ENCODE results near the gene RIC3. TPM values are rescaled to one million over a fixed set of nuclear protein-coding genes. Genes with fewer than 3 reads are reported as not detected.
"Not testable (repeated sequence)": the region's sequence is repeated elsewhere in the genome, so short reads cannot be mapped to it uniquely, and the experiment has no call there.

RIC3 gene
- polyA plus RNA-seq, 12 donors, result 0.12 to 14.9 (median 0.47) TPM; not detected in 2

DNA sequence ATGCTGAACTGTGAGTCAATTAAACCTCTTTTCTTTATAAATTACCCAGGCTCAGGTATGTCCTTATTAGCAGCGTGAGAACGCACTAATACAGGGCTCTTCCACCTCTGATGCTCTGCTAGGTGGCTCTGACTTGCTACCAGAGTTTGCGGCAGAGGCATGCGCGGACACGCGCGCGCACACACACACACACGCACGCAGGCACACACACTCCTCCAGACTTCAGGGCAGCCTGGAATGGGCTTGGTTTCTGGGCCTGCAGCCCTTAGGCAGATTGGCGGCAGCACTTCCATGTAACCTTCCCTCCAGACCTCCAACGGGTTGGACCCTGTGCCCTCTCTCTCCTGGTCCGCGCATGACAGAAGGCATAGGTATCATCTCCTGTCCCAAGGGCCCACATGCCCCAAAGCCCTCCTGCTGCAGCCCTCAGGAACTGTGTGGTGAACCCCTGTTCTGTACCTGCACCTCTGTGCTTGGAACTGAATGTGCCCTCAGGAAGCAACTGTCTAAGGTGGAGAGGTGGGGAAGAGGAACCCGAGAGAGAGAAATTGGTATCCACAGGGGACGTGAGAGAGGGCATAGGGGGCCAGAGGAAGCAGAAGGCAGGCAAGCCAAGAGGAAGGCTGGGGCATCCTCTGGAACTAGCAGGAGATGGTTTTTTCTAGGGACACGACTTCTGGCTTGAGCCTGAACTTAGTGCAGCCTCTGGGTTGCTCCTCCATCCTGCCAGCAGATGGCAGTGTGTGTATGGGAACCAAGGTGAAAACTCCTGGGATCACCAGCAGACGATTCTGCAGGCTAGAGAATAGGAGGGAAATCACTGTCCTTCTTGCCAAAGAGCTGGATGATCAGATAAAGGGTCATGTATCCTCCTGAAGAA lies 23.4 kb upstream of the RIC3 start:
- peak; percentile 63 for DNase-seq

DNA sequence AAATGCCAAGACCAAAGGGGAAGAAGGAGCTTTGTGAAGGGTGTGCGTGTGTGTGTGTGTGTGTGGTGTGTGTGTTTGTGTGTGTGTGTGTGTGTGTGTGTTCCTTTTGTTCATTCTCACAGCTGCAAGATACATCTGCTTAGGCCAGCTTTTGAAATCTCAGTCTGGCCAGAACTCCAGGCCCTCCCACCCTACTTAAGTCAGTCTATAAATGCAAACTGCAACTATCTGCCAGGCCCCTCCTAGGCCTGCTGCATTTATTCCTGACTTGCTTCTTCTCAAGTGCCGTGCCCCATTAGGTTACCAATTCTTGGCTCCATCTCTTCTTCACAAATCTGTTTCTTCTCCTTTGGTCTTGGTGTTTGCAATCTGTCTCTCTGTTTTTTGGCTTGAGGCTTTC lies 21.6 kb upstream of the RIC3 start:
- DNase-seq, result no peak

DNA sequence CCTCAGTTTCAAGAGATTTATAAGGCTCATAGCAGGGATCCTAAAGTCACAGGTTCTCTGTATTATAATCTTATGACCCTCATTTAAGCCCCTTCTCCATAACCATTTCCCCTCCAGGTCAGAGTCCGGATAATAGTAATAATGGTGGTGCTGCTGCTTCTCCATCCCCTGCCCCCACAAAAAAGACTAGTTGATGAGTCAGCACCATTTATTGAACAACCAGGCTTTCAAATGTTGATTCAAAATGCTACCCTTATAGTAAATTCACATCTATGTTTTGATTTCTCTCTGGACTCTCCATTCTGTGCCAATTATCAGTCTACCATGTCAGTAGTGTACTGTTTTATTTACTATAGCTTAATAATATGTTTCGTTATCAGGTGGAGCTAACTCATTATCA lies 17.6 kb upstream of the RIC3 start:
- no peak for DNase-seq

DNA sequence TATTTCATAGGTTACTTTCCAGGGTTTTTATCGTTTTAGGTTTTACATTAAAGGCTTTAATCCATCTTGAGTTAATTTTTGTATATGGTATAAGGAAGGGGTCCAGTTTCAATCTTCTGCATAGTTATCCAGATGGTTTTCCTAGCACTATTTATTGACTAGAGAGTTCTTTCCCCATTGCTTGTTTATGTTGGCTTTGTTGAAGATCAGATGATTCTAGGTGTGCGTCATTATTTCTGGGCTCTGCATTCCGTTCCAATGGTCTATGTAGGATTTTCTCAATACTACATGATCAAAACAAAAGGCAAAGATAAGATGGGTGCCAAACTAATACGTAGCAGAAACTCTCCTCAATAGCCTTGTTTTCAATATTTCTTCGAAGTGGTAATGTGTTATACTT lies 14.3 kb upstream of the RIC3 start:
- no peak for DNase-seq

DNA sequence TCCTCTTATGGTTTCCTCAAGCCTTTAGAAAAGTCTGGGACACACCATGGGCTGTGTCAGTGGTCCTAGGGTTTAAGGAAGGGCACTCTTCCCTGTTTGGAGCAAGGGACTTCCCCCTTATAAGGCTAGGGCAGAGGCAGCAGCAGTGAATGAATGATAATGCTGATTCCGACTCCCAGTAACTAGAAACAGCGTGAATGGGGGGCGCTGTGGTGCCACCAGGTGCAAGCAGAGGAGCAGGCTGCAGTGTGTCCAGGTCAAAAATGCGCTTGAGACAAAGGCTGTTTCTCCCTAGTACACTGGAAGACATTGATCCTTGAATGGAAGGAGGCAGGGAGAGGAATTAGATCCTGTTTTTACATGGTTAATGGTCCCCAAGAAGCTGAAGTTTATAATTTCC lies 11.6 kb upstream of the RIC3 start:
- no peak for DNase-seq

DNA sequence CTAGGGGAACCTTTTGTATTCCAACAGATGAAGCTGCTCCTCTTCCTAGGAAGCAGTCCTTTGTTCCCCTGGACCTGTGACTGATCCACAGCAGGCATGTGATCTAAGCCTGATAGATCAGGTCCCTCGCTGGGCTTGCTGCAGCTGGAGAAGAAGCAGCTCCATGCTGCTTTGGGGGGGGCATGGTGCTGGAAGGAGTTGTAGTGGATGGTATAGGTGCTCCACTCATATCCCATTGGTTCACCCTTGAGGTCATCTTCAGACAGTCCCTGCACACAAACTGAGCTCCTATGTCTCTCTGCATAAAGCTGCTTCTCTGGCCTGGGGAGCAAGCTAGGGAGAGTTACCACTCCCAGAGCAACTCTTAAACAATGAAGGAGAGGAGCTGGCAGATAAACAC lies 9.5 kb upstream of the RIC3 start:
- no peak for DNase-seq

DNA sequence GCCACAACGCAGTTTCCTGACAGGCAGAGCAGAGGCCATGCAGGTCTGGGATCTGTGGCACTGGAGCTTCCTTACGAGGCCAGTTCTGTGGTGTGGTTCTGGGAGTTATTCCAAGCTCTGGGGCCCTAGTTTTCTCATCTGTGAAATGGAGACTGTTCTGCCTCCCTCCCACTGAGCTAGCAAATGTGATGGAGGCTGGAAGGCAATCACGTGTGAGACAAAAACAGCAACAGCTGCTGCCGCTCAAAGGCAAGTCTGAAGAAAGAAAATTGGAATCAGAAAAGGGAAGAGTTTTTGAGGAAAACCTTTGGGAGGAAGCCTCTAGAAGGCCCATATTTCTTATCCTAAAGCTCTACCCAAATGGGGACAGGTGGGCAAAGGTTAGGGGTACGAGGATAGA lies 8.3 kb upstream of the RIC3 start:
- DNase-seq, result no peak

DNA sequence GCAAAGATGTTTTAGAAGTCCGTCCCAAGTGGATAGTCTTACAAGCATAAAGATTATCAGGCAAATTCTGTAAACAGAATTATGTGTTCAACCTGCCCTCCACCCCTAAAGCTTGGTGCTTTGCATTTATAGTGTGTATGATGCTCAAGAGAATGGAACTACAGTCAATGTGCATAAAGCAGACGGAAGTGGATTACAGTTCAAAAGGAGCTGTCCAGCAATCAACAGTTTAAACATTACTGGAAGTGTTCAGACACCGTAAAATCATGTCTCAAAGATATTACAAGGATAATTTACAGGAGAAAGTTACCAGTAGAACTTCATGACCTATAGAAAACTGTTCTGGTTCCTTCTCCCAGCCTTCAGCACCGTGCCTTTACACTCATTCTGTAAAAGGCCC lies 1.0 kb downstream of the RIC3 start:
- no peak for DNase-seq

DNA sequence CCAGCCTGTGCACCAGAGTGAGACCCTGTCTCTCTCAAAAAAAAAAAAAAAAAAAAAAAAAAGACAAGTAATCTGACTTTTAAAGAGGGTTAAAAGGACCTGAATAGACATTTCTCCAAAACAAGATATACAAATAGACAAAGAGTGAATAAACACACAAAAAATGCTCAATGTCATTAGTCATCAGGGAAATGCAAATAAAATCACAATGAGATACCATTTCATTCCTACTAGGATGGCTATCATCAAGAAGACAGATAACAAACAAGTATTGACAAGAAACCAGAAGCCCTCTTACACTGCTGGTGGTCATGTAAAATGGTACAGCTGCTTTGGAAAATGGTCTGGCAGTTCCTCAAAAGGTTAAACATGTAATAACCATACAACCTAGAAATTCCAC lies 4.1 kb downstream of the RIC3 start:
- no peak for DNase-seq

DNA sequence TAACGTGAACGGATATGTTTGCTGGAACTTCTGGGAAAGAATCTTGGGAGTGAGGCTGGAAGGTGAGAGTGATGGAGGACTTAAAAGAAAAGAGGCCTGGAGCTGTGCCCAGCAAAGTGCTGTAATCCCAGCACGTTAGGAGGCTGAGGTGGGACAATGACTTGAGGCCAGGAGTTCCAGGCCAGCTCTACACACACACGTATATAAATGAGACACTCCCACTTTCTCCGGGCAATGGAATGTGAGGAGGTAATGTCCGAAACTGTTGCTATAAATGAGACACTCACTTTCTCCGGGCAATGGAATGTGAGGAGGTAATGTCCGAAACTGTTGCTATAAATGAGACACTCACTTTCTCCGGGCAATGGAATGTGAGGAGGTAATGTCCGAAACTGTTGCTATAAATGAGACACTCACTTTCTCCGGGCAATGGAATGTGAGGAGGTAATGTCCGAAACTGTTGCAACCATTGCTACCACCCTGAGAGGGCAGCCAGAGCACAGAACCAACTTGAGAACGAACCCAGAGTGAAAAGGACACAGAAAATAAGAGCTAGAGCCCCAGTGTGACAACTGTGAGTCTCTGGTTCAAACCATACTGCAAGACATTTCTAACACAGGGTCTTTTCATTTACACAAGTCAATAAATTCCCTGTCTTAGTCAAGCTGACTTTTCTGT lies 7.1 kb downstream of the RIC3 start:
- DNase-seq, result not testable (repeated sequence)

DNA sequence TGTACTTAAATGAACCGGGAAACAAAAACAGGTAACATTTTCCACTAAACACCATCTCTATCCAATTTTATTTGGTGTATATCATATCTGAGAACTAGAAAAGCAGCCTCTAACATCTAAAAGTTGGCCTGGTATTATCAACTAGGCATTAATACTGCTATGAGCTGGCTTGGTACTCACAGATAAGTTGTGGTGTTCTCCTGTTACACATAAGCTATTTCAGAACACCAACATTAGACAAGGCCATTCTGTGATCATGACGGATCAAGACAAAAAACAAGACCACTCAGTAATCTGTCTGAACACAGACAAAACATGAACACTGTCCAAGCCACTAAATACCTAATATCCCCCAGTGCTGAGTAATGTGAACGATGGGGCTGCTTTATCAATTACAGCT lies 11.9 kb downstream of the RIC3 start:
- DNase-seq, result no peak

DNA sequence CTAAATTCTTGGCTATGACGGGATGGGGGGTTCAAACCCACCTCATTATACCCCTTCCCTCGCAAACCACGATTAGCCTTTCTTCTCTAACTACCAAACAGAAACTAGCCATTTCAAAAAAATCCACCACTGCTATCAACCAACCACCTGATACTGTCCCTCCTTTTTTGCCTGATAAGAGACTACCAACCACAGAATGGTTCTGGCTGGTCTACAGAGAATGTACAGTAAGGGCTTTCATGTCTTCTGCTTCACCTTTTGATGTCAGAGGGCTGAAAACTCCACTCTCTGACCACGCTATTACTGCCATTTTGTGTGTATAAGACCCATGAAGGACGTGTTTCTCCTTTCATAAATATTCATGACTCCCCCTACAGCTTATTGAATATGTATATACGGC lies 19.1 kb downstream of the RIC3 start:
- no peak for DNase-seq

DNA sequence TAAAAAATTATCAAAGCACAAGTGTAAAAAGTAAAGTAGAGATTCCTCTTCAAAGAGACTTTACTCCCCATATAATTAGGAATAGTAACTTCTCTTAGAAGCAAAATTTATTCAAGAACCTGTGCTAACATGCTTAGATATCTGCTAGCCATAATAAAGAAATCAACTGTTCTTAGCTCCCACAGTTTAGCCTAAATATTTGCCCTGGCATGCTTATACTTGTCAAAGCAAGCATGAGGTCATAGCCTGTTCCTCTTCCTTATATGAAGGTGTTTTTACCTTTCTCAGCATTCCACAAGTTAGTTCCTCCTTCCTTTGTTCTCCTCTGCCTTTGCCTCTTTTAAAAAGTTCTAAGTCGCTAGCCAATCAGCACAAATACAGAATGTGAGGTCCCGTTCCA lies 30.3 kb downstream of the RIC3 start:
- DNase-seq, result no peak

DNA sequence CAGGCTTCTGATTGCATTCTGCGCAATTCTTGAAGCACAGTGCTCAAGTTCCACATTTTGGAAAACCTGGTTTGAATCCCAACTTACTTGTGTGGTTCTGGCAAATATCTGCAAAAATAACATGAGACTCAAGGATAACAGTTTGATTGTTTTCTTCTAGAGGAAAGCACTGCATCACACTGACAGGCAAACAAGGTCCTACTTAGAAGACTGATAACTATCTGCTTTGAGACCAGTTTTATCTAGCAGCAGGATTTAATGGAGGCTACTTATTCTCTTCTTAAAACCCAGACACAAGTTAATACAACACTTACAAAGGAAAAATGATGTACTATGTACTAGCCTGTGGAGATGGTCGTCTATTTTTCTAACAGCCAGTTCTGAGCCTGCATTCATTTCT lies 41.4 kb downstream of the RIC3 start:
- DNase-seq, result no peak

DNA sequence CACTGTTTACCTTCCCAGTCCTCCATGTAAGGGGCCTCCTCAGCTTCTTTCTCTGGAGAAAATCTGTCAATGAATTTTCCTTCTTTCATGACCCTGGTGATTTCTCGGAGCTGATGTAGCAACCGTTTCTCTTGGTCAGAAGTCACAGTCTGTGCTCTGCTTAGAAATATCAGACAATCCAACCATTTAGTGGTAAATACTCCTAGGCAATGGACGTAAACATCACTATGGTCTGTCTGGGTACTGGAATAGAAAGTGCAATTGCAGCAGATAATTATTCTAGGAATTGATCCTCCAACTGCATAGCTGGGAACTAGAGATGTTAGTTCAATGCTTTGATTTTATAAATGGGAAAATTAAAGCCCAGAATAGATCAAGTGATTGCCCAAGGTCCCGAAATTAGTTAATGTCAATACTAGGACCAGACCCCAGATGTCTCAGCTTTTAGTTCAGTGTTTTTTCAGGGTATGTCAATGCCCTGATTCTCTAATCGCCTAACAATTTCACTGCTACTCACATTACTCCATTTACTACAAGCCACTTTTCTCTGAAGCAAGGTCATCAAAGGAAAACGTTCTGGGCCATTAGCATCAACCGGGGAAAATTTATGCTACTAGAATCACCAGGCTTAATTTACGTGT lies 42.1 kb downstream of the RIC3 start:
- no peak for DNase-seq

DNA sequence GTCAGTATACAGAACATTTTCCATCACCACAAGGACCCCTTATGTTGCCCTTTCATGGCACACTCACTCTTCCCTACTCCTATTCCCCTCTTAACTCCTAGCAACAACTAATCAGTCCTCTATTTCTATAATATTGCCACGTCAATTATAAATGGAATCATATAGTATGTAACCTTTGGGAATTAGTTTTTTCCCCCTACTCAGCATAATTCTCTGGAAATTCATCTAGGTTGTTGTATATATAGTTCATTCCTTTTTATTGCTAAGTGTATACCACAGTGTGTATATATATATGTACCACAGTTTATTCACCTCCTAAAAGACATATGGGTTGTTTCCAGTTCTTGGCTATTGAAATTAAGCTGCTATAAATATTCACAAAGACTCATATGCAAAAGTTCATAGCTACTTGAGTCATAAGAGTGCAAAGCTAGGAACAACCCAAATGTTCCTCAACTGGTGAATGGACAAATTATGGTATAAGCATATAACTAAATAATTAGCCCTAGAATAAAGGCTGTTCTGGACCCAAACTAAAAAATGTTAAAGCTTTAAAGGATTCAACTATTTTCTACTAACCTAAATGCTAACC lies 46.6 kb downstream of the RIC3 start:
- no peak for DNase-seq

DNA sequence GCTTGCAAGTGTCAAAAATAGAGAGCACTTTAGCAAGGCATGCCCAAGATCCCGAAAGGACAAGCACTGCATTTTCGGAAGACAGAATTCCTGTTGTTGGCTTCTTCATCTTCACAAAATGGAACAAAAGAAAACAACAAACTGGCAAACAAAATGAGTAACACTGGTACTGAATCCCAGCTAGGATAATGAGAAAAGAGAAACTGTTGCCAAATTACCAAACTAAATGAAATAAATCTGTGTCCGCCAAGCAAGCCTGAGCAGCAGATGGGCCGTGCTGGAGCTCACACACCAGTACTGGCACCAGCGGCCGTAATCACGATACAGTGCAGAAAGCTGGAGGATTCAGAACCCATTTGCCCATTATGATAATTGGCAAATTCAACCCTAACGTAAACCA lies 57.2 kb downstream of the RIC3 start:
- DNase-seq, result no peak

DNA sequence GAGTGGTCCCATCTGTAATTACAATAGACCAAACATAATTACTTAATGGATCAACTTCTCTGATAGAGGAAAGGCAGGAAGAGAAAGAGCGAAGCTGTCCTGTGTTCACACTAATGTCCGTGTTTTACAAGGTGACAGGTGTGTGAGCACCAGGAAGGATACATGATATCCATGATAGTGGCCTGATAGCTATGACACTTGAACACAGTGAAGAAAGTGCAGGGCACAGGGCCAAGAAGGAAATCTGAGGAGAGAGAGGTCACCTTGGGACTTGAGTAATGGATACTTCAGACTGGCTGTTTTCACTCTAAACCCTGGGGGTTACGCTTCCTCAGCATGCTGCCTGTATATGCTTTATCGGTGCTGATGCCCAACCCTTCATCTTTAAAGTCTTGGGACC lies 58.4 kb downstream of the RIC3 start:
- no peak for DNase-seq

DNA sequence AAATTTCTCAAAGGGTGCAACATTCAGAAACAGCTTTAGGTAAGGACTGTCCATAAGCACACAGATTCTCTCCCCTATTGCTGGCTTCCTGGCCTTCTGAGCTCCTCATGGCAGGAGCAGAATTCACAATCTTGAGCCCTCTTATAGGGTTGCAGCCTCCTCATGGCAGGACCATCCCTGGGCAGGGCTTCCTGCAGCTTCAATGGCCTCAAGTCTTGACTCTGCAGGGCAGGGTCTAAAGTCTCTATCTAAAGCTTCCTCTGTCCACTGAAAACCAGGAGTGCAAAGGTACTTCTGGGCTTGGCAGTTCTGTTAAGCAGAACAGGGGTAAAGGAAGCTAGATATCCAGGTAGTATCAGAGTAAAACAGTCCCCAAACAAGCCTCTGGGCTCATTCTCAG lies 59.1 kb downstream of the RIC3 start:
- no peak for DNase-seq

DNA sequence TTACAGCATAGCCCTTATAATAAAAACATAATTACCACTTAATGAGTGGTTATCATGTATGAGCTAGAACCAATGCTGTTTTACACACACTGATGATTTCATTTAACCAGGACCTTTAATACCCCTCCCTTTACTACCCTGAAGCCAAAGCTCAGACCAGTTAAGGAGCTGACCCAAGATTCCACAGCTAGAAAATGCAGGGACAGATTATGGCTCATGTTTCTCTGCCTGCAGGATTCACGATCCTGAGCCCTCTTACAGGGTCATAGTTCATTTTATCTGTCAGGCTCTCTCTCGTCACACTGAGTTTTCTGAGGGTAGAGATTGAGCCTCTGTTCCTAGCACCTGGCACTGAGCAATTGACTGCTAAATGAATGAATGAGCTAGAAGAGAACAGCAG lies 60.4 kb downstream of the RIC3 start:
- no peak for DNase-seq

DNA sequence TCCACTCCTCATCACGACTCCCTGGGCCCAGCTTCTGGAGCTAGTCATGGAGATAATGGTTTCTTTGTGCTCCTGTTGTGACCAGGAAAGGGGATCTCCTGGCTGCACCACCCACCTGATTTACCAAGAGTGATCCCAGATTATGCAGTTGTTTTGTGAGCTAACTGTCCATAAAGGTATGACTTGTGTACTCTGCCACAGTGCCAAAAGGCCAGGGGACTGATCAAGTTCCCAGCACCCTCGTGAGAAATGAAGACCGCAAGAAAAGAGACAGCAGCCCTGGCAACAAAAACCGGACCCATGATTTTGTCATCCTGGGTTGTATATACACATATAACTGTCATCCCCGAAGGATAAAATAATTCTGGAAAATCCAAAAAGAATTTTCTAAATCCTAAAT lies 61.2 kb downstream of the RIC3 start:
- no peak for DNase-seq

DNA sequence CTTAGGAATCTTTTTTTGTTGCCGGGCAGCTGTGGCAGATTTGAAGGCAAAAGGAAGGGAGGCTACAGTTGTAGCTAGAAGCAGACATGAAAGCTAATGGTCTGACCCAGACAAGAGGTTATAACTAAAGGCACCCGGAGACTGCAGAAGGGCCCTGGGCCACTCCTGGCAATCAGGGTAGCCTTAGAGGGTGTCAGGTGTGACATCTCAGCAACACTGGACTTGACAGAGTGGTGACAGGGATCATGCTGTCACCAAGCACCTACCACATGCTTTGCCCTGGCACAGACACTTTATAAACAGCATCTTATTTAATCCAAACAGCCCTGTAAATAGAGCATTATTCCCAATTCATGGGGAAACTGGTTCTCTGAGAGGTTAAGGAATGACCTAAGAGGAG lies 62.1 kb downstream of the RIC3 start:
- DNase-seq, result no peak

DNA sequence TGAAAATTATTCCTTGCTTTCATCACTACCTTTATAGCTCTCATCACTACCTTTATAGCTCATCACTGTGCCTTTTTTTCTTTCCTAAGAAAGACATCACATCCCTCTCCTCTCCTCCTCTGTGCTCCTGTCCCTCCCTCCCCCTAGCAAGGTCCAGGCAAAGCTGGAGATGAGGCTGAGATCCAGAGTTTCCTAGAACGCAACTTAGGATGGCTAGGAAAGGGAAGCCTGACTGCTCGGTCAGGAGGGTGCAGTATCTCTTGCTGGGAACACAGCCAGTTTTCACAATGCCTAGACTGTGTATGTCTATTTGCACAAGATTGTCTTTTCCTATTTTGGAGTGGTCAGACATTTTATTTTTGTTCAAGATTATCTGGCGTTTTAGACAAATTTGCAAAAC lies 63.2 kb downstream of the RIC3 start:
- no peak for DNase-seq
